ENCODE results near the gene MPP3. TPM values are rescaled to one million over a fixed set of nuclear protein-coding genes. Genes with fewer than 3 reads are reported as not detected.
"Not testable (repeated sequence)": the region's sequence is repeated elsewhere in the genome, so short reads cannot be mapped to it uniquely, and the experiment has no call there.

MPP3 gene
- total RNA-seq, 1 experiment from 2014 or later: 19.5 TPM

DNA sequence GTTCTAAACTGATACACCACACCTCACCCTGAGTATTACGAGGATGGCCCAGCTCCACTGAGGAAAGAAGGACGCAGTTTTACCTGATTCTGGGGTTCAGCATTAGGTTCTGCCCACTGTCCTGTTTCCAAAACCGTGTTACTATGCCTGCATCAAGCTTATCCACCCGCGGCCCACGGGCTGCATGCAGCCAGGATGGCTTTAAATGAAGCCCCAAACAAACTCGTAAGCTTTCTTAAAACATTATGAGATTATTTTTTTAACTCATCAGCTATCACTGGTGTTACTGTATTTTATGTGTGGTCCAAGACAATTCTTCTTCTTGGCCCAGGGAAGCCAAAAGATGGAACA, 10.0 kb upstream of the MPP3 start (continued):
- TF ChIP-seq ZNF274 (IDR thresholded peaks at IDR 0.05; ENCODE audit: low read depth, low read length): no peak

DNA sequence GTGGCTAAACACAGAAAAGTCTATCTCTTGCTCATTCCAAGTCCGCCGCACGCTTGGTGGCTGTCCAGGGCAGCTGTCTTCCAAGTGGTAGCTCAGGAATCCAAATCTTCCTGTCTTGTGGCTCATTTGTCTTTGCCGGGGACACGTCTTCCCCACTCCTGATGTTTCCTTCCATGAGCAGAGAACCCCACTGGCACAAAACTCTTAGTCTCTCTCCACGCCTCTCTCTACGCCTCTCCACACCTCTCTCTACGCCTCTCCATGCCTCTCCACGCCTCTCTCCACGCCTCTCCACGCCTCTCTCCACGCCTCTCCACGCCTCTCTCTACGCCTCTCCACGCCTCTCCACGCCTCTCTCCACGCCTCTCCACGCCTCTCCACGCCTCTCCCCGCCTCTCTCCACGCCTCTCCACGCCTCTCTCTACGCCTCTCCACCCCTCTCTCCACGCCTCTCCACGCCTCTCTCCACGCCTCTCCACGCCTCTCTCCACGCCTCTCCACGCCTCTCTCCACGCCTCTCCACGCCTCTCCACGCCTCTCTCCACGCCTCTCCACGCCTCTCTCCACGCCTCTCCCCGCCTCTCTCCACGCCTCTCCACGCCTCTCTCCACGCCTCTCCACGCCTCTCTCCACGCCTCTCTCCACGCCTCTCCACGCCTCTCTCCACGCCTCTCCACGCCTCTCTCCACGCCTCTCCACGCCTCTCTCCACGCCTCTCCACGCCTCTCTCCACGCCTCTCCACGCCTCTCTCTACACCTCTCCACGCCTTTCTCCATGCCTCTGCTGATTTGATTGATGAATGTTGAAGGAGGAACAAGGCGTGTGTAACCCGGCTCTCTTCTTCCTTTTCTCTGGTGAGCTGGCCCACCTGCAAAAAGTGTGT, 9.4 kb upstream of the MPP3 start:
- H3K4me3 ChIP-seq (replicated peaks in 1 of 2; ENCODE audit: low read depth in 1 of 2, low read length in 2 of 2); POLR2A ChIA-PET; H3K9me3 ChIP-seq (ENCODE audit: control insufficient read depth in 1 of 2, insufficient read depth in 1 of 2, low read depth in 1 of 2, low read length in 2 of 2); H3K27me3 ChIP-seq (ENCODE audit: insufficient read depth, low read length); H3K36me3 ChIP-seq (ENCODE audit: control insufficient read depth in 1 of 2, insufficient read depth in 2 of 2, low read length in 2 of 2); H3K79me2 ChIP-seq (ENCODE audit: insufficient read depth, low read length); H3K9me2 ChIP-seq (ENCODE audit: insufficient read depth); H3K9ac ChIP-seq (ENCODE audit: low read length); BruUV-seq (replicated peaks); H4K20me1 ChIP-seq (ENCODE audit: insufficient read depth): not testable (repeated sequence)
- ATAC-seq: peak; percentile 54
- Histone ChIP-seq H3K4me2 (ENCODE audit: low read length) (peak overlapping the region; percentile 40), H2AFZ (ENCODE audit: low read depth, low read length, poor library complexity, severe bottlenecking) (peak overlapping the region; percentile 87), H3K27ac (ENCODE audit: low read depth, low read length) (peak overlapping the region; percentile 33; the same call in 1 of the 2 replicates), H3K4me1 (ENCODE audit: control insufficient read depth in 1 of 2, insufficient read depth in 2 of 2, low read length in 2 of 2) (peaks cover 39 to 49% of the 10 kb centered on the region in 2 experiments)
- intact Hi-C loops (cut with micrococcal nuclease): loop anchor here (10.0 kb wide), 1 partner anchor 148 kb away; no protein-coding TSS in a partner anchor
- CTCF ChIA-PET: interaction anchor here (2.7 kb wide), 1 partner anchor 52 kb away, joined by 9 read pairs; no protein-coding TSS in a partner anchor
- DNase-seq (ENCODE audit: low read depth, low spot score): peak; percentile 61
- RAD21 ChIA-PET (ENCODE audit: low non-redundant PET in 1 of 2, low total read pairs in 2 of 2, uncharacterized antibody in 2 of 2, unreplicated experiment in 2 of 2): interaction anchor here in 1 of 2 experiments (0.9 kb wide), 1 partner anchor 150 kb away, joined by 5 read pairs; no protein-coding TSS in a partner anchor
- peak; percentile 62; the same call in 1 of the 2 replicates for TF ChIP-seq SP1 (IDR thresholded peaks at IDR 0.05; ENCODE audit: low read depth)
- TF ChIP-seq, protein P1, sequence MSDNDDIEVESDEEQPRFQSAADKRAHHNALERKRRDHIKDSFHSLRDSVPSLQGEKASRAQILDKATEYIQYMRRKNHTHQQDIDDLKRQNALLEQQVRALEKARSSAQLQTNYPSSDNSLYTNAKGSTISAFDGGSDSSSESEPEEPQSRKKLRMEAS (IDR thresholded peaks at IDR 0.05): peak; percentile 76

DNA sequence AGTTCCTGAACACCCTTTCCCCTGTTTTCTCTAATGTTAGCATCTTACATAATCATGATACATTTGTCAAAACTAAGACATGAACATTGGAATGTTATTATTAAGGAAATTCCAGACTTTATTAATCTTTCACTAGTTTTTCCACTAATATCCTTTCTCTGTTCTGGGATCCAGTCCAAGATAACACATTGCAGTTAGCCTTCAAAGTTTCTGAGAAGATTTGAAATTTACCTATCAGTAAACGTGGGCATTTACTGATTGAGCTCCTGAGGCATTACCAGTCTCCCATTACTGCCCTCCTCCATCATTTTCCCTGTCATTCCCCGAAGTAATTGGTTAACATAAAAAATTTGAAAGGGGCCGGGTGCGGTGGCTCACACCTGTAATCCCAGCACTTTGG, 8.3 kb upstream of the MPP3 start:
- Histone ChIP-seq H3K9ac (ENCODE audit: low read length) (no peak overlapping the region), H3K79me2 (ENCODE audit: insufficient read depth, low read length) (no peaks in the 10 kb centered on the region), H3K27me3 (ENCODE audit: insufficient read depth, low read length) (no peaks in the 10 kb centered on the region), H3K4me2 (ENCODE audit: low read length) (no peak overlapping the region), H3K9me3 (ENCODE audit: control insufficient read depth in 1 of 2, insufficient read depth in 1 of 2, low read depth in 1 of 2, low read length in 2 of 2) (no peaks in the 10 kb centered on the region), H3K36me3 (ENCODE audit: control insufficient read depth in 1 of 2, insufficient read depth in 2 of 2, low read length in 2 of 2) (no peaks in the 10 kb centered on the region), H3K27ac (ENCODE audit: low read depth, low read length) (no peak overlapping the region), H4K20me1 (ENCODE audit: insufficient read depth) (no peaks in the 10 kb centered on the region), H2AFZ (ENCODE audit: low read depth, low read length, poor library complexity, severe bottlenecking) (no peak overlapping the region), H3K4me1 (ENCODE audit: control insufficient read depth in 1 of 2, insufficient read depth in 2 of 2, low read length in 2 of 2) (peaks cover 39 to 49% of the 10 kb centered on the region in 2 experiments), H3K9me2 (ENCODE audit: insufficient read depth) (no peaks in the 10 kb centered on the region), H3K4me3 (replicated peaks in 1 of 2; ENCODE audit: low read depth in 1 of 2, low read length in 2 of 2) (no peak overlapping the region)
- ChIA-PET POLR2A (no interaction called here), CTCF (interaction anchor here (1.9 to 2.7 kb wide), 2 partner anchors 22 to 51 kb away, joined by 5 to 9 read pairs; no protein-coding TSS in a partner anchor), RAD21 (ENCODE audit: low non-redundant PET in 1 of 2, low total read pairs in 2 of 2, uncharacterized antibody in 2 of 2, unreplicated experiment in 2 of 2) (no interaction called here)
- TF ChIP-seq CBX3 (IDR thresholded peaks at IDR 0.05; ENCODE audit: low read depth) (no peak), FOSL1 (IDR thresholded peaks at IDR 0.05; ENCODE audit: low read depth) (no peak), RAD21 (IDR thresholded peaks at IDR 0.05; ENCODE audit: low read depth) (no peak), EZH2phosphoT487 (IDR thresholded peaks at IDR 0.05; ENCODE audit: borderline replicate concordance) (no peak), EGR1 (IDR thresholded peaks at IDR 0.05; ENCODE audit: low read depth) (no peak), SRF (IDR thresholded peaks at IDR 0.05; ENCODE audit: low read depth) (no peak), ZNF274 (IDR thresholded peaks at IDR 0.05; ENCODE audit: low read depth, low read length) (no peak), POLR2AphosphoS5 (IDR thresholded peaks at IDR 0.05; ENCODE audit: low read depth, low read length) (no peak)
- TF ChIP-seq, protein P2, sequence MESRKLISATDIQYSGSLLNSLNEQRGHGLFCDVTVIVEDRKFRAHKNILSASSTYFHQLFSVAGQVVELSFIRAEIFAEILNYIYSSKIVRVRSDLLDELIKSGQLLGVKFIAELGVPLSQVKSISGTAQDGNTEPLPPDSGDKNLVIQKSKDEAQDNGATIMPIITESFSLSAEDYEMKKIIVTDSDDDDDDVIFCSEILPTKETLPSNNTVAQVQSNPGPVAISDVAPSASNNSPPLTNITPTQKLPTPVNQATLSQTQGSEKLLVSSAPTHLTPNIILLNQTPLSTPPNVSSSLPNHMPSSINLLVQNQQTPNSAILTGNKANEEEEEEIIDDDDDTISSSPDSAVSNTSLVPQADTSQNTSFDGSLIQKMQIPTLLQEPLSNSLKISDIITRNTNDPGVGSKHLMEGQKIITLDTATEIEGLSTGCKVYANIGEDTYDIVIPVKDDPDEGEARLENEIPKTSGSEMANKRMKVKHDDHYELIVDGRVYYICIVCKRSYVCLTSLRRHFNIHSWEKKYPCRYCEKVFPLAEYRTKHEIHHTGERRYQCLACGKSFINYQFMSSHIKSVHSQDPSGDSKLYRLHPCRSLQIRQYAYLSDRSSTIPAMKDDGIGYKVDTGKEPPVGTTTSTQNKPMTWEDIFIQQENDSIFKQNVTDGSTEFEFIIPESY (IDR thresholded peaks at IDR 0.05; ENCODE audit: extremely low read depth, insufficient replicate concordance, low read length): no peak
- TF ChIP-seq, protein P3, sequence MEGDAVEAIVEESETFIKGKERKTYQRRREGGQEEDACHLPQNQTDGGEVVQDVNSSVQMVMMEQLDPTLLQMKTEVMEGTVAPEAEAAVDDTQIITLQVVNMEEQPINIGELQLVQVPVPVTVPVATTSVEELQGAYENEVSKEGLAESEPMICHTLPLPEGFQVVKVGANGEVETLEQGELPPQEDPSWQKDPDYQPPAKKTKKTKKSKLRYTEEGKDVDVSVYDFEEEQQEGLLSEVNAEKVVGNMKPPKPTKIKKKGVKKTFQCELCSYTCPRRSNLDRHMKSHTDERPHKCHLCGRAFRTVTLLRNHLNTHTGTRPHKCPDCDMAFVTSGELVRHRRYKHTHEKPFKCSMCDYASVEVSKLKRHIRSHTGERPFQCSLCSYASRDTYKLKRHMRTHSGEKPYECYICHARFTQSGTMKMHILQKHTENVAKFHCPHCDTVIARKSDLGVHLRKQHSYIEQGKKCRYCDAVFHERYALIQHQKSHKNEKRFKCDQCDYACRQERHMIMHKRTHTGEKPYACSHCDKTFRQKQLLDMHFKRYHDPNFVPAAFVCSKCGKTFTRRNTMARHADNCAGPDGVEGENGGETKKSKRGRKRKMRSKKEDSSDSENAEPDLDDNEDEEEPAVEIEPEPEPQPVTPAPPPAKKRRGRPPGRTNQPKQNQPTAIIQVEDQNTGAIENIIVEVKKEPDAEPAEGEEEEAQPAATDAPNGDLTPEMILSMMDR (IDR thresholded peaks at IDR 0.05 in 2 of 3, conservative IDR thresholded peaks at IDR 0.05 in 1 of 3; ENCODE audit: borderline replicate concordance in 1 of 3, insufficient read depth in 1 of 3, low read depth in 2 of 3, low read length in 2 of 3): no peak
- TF ChIP-seq, protein P1 (IDR thresholded peaks at IDR 0.05): no peak
- ATAC-seq (no peak), DNase-seq (ENCODE audit: low read depth, low spot score) (no peak)
- no TSS peak for BruUV-seq (replicated peaks)
- intact Hi-C loops (cut with micrococcal nuclease): loop anchor here (10.0 kb wide), 1 partner anchor 146 kb away; no protein-coding TSS in a partner anchor
